ENCODE measurements around the gene CLEC4F.

Gene CLEC4F

GRCh38 chr2:70820499-70820898 is at the start of gene CLEC4F:
CLEC4F (minus strand) TSS chr2:70820599; CDS start chr2:70820523, 76 bp downstream.
- no peak for DNase-seq

GRCh38 chr2:70868970-70869369 is 48.6 kb upstream of the CLEC4F start:
- DNase-seq: no peak

GRCh38 chr2:70861777-70862625 is 41.6 kb upstream of the CLEC4F start:
- DNase-seq: peak; percentile 63

- DNase-seq: no peak
Observed at GRCh38 chr2:70855667-70856066, 35.3 kb upstream of the CLEC4F start.

GRCh38 chr2:70854411-70854810 is 34.0 kb upstream of the CLEC4F start:
- DNase-seq: no peak

GRCh38 chr2:70852824-70853223 is 32.4 kb upstream of the CLEC4F start:
- no peak for DNase-seq

- DNase-seq: no peak
Observed at GRCh38 chr2:70851704-70852103, 31.3 kb upstream of the CLEC4F start.

GRCh38 chr2:70850925-70851324 is 30.5 kb upstream of the CLEC4F start:
- DNase-seq: no peak

- DNase-seq: no peak
Observed at GRCh38 chr2:70842401-70842800, 22.0 kb upstream of the CLEC4F start.

GRCh38 chr2:70837980-70838925 is 17.9 kb upstream of the CLEC4F start:
- DNase-seq: no peak

- DNase-seq: no peak
Observed at GRCh38 chr2:70835643-70836042, 15.2 kb upstream of the CLEC4F start, which contains the start of gene CD207. CD207 (minus strand) TSS chr2:70835816; CDS start chr2:70835776, 40 bp downstream.

- no peak for DNase-seq
Observed at GRCh38 chr2:70834881-70835280, 14.5 kb upstream of the CLEC4F start.

- DNase-seq: no peak
Observed at GRCh38 chr2:70834106-70834505, 13.7 kb upstream of the CLEC4F start.

- DNase-seq: no peak
Observed at GRCh38 chr2:70833246-70833645, 12.8 kb upstream of the CLEC4F start.

GRCh38 chr2:70832386-70832785 is 12.0 kb upstream of the CLEC4F start:
- no peak for DNase-seq

- DNase-seq: no peak
Observed at GRCh38 chr2:70831861-70832260, 11.5 kb upstream of the CLEC4F start.

- DNase-seq: no peak
Observed at GRCh38 chr2:70830366-70830765, 10.0 kb upstream of the CLEC4F start.

GRCh38 chr2:70829916-70830315 is 9.5 kb upstream of the CLEC4F start:
- DNase-seq: no peak

- DNase-seq: no peak
Observed at GRCh38 chr2:70828914-70829824, 8.8 kb upstream of the CLEC4F start.

GRCh38 chr2:70828115-70828514 is 7.7 kb upstream of the CLEC4F start:
- no peak for DNase-seq

- no peak for DNase-seq
Observed at GRCh38 chr2:70827388-70827787, 7.0 kb upstream of the CLEC4F start.

GRCh38 chr2:70826696-70827350 is 6.4 kb upstream of the CLEC4F start:
- DNase-seq: no peak
